NCI-H1436 (cell line): ENCODE results near the gene ENTPD8.
A peak's percentile ranks its signal among the peaks of the same experiment; 100 is the strongest.

Experiments used
- DNase-seq: peaks from one replicate; lab custom pipeline; 2025; lab: John Stamatoyannopoulos, UW

Gene ENTPD8, protein sequence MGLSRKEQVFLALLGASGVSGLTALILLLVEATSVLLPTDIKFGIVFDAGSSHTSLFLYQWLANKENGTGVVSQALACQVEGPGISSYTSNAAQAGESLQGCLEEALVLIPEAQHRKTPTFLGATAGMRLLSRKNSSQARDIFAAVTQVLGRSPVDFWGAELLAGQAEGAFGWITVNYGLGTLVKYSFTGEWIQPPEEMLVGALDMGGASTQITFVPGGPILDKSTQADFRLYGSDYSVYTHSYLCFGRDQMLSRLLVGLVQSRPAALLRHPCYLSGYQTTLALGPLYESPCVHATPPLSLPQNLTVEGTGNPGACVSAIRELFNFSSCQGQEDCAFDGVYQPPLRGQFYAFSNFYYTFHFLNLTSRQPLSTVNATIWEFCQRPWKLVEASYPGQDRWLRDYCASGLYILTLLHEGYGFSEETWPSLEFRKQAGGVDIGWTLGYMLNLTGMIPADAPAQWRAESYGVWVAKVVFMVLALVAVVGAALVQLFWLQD

DNA sequence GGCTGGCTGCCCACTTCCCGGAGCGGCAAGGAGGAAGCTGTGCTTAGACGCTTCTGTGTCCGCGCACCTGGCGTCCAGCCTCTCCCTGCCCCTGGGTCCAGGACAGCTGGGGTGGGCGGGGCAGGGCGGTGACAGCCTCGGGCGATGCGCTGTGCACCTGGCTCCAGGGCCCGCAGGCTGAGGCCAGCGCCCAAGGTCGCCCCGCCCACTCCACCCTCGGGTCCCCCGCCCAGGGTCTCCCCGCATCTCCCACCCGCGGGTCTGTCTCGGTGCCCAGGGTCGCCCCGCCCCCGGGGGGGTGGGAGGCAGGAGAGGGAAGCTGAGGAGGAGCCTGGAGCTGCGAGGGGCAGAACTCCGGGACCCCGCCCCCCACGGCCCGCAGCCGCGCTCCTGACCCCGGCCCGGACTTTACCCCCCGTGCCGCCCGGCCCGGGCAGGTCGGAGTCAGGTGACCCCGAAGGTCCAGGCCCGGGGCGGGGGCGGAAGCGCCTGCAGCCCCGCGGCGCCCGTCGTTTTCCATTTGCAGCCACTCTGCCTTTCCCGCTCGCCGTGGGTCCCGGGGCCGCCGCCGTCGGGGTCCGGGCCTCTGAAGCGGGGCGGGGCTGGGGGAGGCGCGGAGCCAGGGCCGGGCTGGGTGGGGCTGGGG is at the start of gene ENTPD8:
TSS of gene ENTPD8 (minus strand) at position 69 of the 646 bp plus-strand sequence. CDS start 3,072 bp downstream, outside the sequence.
- DNase-seq = peak; percentile 49

DNA sequence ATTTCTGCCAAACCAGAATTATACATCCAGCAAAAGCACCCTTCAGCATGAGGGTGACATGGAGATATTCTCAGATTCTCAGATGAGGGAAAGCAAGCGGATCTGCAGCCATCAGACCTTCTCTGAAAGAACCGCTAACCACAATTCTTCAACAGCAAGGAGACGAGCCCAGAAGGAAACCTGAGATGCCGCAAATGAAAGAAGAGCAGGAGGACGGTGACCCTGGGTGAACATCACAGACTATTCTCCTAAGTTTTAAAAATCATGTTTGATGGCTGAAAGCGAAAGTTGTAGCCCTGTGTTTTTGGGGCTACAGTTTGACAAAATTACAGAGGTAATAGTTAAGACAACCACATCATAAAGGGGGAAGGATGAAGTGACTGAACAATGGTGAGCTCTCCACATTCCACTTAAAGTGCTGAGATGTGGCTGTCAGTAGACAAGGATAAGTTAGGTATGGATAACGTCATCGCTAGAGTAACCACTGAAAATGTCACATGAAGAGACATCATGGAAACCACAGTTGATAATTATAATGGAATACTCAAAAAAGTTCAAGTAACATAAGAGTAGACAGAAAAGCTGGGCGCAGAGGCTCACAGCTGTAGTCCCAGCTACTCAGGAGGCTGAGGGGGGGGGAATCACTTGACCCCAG is 49.5 kb upstream of the ENTPD8 start:
- no peak for DNase-seq

DNA sequence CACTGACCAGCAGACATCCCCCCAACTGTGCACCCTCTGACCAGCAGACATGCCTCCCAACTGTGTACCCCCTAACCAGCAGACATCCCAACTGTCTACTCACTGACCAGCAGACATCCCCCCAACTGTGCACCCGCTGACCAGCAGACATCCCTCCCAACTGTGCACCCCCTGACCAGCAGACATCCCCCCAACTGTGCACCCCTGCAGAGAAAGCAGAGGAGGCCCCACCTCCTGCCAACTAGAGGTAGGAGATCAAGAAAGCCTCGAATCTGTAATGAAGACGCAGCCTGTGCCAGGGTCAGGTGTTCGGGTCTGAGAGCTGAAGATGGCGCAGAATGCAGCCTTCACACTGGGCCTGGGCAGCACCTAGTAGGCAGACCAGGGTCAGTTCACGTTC is 47.7 kb upstream of the ENTPD8 start:
- DNase-seq = no peak

DNA sequence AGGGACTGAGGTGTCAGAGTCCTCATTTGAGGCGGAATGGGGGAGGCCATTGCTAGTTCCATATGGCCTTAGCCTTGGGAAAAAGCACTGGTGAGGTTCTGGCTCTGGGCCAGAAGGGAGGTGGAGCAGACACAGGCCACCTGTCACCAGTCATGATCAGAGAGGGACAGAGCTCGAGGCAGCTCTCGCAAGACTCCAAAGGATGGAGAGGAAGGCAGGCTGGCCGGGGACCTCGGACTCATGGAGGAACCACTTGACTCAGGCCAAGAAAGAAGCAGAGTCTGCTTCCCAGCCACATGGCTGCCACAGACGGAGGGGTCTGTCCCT is 47.1 kb upstream of the ENTPD8 start:
- peak; percentile 39 for DNase-seq

DNA sequence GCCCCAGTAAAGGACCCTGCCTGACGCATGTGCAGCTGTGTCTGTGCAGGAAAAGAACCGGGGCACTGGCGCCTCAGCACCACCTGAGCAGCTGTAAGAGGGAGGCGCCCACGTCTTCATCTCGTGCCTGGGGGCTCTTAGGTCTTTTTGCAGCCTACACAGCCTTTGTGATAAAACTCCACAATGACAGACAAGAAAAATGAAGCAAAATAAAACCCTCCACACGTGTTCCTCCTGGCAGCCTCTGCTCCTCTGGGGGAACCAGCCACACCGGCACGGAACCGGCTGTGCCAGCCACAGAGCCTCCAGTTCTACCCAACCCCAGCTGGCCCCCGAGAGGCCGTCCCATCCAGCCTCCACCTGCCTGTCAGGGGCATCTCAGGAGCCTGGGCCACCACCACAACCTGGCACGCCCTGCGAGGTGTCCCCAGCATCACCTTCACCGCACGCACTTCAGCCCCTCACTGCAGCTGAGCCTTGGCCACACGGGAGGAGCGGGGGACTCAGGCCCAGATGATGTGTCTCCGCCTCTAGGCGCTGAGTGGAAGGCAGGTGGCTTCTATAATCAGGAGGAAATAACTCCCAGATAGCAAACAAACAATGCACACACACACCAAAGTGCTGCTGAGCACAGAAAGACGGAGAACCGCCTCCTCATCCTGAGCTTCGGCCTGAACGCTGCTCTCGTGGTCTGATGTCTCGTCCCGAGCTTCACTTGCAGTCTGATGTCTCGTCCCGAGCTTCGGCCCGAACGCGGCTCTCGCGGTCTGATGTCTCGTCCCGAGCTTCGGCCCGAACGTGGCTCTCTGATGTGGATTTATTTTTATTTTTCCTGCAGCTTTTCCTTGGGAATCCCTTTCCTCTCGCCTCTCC is 46.5 kb upstream of the ENTPD8 start:
- DNase-seq = peak; percentile 66

DNA sequence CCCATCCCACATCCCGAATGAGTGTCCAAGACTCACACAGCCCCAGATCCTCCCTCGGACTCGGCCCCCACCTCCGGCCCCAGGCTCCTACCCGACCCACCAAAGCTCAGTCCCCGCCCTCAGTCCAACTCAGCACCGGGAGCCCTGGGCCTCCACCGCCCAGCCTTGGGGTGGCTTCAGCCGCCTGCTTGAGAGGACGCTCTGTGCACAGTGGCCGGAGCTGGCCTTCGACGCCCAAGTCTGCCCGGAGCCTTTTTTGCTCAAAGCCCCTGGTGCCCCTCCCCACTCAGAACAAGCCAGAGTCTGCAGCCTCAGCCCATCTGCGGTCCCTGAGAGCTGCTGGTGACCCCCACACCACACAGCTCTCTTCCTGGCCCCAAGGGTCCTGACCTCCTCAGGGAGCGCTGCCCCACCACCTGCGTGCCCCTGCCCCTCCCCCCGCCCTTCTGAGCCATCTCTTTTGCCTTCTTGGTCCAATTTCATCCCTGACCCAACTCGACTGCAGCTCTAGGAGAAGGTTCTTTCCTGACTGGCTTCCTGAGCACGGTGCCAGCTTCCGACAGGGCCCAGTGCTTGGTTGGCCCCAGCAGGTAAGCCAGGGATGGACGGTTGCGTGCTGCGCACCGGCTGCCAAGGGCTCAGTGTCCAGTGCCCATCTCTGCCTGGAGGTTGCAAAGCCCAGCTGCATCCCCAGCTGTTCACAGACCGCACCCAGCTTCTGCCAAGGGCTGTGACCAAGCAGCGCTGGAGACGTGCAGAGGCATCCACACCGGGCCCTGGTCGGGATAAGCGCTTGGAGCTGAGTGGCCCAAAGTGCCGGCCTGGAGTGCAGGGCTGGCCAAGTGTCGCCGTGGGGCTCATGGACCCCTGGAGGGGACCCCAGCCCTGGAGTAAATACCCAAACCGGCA is 45.6 kb upstream of the ENTPD8 start:
- no peak for DNase-seq

DNA sequence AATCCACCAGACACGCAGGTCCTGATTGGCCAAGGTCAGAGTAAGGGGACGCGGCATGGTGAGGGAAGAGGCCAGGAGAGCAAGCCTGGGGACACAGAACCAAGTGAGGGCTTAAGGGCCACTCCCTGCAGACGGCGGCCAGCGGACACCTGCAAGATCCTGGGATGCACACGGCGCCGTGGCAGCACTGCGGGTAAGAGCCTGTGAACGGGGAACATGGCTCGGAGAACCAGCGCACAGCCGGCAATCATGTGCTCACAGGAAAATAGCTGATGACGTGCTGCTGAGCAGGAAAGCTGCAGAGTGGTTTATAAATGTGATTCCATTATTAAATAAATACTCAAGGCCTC is 45.0 kb upstream of the ENTPD8 start:
- DNase-seq = no peak

DNA sequence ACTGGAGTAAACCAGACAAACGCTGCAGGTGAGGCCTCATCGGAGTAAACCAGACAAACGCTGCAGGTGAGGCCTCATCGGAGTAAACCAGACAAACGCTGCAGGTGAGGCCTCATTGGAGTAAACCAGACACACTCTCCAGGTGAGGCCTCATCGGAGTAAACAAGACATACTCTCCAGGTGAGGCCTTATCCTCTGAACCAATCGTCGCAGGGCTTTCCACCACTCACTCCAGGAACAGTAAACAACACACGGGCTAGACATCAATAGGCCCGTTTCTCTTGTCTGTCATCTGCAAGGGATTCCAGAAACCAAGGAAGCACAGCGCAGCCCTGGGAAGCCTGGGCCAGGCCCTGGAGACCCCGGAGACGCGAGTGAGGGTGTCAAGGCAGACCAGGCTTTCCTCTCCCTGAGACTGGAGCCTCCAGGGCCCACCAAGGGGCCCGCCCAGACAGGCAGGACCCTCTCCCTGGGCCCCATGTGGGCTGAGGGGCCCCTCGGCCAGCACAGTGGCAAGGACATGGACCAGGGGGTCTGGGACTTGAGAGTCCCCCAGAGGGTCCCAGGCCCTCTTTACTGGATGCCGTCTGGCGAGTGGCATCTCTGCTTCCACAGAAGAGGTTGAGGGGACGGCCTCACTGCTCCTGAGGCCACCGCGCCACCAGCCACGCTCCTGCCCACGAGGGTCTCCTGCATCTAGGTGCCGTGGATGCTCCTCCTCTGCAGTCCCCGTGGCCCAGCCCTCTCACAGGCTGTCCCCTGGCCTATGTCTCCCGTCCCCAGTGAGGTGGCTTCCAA is 44.4 kb upstream of the ENTPD8 start:
- no peak for DNase-seq

DNA sequence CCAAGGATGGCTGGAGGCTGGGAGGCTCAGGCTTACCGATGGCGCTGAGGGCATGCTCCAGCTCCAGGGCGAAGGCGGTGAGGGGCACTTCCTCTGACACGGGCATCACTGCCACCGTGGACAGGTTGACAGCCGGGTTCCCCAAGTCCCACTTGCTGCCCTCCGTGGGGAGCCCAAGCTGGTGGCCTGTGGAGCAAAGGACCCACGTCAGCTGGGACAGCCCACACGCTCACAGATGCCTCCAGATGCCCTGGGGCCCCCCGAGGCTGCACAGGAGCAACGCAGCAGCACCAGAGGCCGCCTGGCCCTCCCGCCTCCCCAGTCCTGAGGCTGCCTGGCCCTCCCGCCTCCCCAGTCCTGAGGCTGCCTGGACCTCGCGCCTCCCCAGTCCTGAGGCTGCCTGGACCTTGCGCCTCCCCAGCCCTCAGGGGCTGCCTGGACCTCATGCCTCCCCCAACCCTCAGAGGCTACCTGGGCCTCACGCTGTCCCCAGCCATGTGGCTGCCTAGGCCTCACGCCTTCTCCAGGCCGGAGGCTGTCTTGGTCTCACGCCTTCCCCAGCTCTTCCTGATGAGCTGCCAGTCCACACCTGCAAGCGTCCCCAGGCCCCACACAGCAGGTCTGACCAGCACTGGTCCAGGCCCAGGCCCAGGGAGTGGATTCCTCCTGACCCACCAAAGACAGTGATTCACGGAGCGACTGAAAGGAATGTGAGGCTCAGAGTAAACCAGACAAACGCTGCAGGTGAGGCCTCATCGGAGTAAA is 43.6 kb upstream of the ENTPD8 start:
- no peak for DNase-seq

DNA sequence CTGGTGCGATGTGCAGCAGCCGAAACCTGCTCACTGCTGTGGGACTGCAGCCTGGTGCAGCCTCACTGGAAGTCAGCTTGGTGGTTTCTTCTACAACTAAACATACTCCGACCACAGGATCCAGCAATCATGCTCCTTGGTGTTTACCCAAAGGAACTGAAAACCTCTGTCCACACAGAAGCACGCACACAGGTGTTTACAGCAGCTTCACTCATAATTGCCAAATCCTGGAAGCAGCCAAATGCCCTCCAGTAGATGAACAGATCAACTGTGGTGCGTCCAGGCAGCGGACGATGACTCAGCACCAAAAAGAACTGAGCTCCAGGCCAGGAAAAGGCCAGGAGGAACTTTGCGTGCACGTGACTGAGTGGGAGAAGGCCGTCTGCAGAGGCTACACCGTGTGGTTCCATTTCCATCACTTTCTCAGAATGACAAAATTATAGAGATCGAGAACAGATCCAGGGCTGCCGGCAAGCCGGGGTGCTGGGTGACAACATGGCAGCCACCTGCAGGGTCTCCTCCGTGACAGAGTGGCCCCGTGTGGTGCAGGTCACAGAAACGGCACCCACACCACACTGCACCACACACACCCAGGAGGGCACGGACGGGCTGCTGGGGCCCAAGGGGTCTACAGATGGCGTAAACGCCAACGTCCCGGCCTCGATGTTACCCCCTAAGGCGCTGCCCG is 41.1 kb upstream of the ENTPD8 start:
- DNase-seq = no peak

DNA sequence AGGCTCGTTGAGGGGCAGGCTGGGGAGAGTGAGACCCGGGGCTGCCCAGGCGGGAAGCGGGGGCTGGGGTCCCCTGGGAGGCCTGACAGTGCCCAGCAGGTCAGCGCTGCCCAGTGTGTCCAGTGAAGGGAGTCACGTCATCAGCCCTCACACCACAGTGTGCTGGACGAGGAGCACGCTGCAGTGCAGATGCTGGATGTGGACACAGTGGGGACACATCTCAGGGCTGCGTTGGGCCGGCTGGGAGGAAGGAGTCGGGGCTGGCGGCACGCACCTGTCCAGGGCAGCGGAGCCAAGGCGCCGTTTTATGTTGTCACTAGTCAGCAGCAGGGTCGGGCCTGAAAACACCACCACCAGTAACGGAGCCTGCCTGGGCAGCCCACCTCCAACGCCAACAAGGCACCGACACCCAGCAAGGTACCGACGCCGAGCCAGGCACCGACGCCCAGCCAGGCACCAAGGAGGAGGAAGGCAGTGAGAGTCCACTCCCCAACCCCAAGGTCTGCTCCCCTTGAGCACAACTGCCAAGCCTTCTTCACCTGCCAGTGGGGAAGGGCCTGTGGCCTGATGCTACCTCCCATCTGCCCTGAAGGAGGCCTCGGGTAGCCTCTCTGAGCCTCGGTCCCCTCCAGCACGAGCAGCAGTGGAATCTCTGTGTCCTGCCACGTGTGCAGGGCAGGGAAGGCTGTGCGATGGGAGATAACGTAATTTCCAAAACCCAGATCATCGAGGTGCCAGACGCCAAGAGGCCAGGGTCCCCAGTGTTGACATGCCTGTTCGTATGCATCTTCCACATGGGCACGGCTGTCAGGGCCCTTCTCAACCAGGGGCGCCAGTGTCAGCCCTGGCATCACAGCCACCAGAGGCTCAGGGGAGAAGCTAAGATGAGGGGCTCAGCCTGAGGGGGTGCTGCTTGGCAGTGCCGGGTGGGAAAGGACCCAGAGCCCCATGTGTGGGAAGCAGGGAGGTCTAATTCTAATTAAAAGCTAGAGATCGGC is 39.8 kb upstream of the ENTPD8 start:
- DNase-seq = no peak

DNA sequence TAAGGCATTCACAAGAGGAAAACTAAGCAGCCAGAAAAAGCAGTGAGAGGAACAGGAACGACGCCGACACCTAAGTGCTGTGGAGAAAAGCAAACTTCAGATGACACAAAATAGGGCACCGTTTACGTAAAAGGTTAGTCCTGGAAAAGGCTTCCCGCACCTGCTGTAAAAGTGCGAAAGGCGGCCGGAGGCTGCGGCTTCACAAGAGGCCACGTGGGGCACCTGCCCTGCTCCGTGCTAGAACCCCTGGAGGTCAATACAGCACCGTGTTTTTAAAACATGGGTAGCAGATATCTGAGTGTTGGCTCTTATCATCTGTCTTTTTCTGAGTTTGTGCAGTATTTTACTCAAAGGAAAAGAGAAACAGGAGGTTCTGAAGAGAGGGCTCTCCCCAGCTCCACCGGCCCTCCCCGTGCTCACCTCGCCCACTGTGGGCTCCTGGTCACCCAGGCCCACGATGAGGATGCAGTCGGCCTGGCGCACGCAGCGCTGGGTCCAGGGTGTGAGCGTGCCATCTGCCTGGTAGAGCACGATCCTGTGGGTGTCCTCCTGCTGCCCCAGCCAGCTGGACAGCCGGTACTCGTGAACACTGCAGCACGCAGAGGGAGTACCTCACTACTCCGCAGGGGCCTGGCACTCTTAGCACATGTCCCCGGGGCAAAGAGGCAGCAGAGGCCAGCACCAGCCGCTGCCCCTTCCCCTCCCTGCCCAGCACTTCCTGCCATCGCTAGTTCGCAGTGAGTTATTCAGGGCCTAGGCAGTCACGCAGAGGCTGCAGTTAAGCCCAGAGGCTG is 38.9 kb upstream of the ENTPD8 start:
- DNase-seq = no peak

DNA sequence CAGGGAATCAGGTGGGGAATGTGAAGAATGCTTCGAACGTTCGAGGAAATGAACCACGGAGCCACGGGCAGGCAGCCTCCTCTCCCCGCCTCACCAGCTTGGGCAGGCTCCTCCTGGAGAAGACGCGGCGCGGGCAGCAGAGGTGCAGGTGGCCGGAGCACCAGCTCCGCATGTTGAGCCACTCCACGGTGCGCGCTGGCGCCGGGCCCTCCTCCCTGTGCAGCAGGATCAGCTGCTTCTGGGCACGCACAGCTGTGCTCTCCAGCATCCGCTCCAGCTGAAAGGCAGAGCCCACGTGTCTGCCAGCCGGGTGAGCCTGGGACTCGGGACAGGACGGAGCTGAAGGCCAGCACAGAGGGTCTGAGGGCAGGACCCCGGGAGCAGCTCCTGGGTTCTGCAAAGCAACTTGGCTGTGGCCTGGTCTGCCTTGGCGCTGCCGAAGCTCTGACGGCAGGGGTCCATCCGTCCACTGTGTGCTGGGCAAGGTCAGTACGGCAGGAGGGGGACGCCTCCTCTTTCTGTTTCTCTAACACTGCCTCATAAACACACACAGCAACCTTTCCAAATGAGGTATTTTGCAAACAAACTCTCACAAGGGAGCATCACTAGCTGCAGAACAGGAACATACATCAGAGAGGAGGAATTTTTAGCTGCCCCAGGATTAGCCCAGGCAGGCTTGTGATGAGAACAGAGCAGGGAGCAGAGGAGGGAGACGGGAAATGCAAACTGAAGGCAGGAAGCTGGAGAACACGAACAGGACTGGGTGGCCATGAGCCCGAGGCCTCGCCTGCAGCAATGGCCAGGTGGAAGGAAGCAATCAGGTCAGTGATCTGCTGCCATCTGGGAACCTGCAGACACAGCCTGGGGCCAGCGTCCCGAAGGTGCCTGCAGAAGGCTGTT is 38.1 kb upstream of the ENTPD8 start:
- DNase-seq = no peak

DNA sequence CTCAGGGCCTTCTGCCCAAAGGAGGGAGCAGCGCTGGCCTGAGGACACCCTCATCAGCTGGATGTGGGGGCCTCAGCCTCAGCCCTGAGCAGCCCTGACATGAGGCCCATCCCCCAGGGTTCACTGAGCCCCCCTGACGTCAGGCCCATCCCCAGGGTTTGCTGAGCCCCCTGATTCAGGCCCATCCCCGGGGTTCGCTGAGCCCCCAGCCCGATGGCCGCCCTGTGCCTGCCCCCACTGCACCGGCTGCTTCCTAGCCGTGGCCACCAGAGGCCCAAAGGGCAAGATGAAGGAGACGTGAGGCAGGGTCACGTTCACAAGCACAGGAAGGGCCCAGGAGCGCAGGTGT is 37.4 kb upstream of the ENTPD8 start:
- no peak for DNase-seq

DNA sequence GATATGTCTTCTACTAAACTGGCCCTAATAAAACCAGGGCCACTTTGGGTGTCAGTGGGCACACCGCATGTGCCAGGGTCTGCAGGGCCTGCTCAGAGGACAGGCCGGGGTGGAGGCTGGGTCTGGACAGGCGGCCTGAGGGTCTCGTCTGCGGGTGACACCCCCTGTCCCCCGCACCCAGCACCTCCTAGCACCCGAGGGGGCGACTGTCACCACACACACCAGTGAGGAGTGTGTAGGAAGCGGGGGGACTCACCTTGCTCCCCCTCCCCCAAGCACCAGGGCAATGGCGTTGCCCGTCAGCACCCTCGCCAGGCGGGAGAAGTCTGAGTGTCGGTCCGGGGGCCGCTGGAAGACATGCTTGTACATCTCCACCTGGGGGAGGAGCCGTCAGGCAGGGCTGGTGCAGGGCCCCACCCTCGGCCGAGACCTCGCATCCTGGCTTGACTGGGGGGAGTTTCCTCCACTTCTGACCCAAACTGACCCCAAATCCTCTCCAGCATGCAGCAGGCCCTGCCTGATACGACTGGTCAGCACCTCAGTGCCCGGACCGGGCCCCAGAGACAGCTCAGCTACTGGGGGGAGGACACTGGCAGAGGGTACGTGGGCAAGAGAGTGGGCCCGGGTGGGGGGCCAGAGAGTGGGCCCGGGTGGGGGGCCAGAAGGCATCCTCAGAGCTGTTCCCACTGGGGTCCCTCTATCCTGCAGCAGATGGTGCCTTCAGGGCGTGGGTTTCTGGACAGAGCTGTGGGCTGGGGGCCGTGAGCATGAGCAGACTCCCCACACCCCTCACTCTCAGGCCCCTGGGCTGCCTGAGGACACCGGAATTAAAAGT is 36.8 kb upstream of the ENTPD8 start:
- DNase-seq = no peak
